Fibroblast of skin of left quadriceps (primary cell): ENCODE data around the gene NOTCH2.
"Not testable (repeated sequence)": the region's sequence is repeated elsewhere in the genome, so short reads cannot be mapped to it uniquely, and the experiment has no call there.

Source experiments
- DNase-seq, 2 experiments: peaks; one replicate each; pipeline ENCODE4 v3.0.0-alpha.2; 2013; ENCODE audit warnings: low read depth in 2 of 2

Gene NOTCH2

DNA sequence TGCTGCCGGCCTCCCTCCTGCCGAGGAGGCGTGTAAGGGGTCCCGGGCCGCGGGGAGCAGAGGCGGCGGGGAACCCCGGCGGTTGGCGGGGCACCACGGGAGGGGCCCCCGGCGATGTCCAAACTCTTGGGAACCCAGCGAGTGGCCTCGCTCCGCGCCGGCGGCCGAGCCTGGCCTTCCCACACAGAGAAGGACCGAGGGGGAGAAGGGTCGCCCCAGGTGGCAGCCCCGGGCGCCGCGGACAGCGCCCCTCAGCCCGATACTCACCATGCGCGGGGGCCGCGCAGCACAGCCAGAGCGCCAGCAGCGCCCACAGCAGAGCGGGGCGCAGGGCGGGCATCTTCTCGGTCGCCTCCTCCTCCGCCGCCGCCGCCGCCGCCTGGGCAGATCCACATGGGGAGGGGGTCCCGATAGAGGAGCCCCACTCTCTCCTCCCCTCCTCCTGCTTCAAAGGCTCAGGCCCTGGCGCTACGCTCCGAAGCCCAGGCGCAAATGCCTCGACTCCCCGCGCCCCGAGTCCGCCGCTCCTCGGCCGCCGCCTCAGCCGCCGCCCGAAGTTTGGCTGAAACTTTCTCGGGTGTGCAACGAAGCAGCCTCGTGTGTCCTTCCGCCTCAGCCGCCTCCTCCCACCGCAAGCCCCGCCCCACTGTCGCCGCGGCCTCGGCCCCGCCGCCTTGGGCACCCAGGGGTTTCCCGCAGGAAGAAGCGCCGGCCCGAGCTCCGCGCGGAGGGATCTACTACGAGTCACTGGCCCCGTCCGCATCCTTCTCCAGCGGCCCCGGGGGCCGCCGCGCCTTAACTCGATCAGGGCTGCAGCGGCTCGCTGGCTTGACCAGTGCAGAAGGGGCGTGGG is at the start of gene NOTCH2:
Gene NOTCH2, minus strand, starts transcription at position 596 of the 853 bp plus-strand sequence. Its CDS starts 256 bp downstream, at position 340.
- not testable (repeated sequence) for DNase-seq

DNA sequence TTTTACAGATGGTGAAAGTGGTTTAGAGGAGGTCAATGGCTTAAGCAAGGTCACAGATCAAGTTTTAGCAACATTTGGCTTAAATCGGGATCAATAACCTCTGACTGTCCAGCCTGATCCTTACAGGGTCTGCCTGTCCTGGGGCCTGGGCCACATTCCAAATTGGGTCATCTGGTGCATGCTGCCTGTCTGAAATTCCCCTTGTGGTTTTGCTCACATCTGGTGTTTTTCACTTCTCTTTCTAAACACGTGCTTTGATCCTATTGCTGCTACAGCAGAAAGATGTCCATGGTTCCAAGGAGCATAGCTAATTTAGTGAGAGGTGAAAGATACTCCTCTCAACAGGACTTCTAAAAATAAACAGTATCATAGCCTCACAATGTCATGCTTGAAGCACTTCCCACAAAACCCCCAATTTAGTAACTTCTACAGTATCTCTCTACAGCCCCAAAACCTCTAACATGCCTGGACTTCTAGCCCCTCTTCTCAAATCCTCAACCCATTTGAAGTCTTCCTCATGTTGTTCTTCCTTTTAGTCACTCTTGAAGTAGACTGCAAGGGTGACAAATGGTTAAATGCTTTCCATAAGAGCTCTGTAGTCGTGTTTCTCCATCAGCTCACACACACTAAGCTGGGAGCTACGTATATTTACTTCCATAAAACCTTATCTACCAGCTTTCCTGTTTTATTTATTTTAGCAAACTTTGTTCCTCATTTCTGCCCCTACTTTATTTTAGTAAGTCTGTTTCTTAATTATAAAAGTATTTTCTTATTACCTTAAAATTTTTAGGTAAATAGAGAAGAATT is 48.1 kb upstream of the NOTCH2 start:
- peak; percentile 42 to 43 for DNase-seq

DNA sequence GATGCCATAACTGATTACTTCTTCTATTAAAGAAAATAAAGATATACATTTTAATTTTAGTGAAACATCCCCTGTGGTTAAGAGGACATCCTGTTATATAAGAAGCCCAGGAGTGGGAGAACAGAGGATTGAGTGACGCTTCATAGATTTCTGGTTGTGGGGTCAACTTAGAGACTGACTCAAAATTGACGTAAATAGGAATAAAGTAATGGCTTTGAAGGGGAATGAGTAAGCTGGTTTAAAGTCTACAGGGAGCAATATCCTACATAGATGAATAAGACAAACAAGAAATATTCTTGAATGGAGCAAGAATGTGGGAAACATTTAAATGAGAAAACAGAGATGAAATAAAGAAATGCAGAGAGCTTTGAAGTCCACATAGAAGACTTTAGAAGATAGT is 46.6 kb upstream of the NOTCH2 start:
- DNase-seq = peak; percentile 39 to 42

GRCh38 chr1:120113134-120113533 is 43.7 kb upstream of the NOTCH2 start:
- not testable (repeated sequence) for DNase-seq

DNA sequence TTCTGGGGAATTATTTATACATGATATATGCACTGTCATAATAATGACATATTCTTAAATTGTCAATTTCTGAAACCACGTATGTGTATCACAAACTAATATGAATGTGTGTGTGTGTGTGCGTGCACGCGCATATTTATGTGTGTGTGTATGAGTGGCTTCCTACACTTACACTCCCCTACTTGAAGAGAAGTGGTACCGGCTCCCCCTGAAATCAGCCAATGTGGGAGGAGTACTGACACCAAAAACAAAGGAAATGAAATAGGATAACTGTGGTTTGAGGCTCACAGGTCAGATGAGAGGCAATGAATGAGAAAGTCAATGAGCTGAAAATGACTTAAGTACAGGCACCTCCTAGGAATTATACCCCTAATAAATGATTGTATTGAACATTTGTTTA is 42.8 kb upstream of the NOTCH2 start:
- not testable (repeated sequence) for DNase-seq

DNA sequence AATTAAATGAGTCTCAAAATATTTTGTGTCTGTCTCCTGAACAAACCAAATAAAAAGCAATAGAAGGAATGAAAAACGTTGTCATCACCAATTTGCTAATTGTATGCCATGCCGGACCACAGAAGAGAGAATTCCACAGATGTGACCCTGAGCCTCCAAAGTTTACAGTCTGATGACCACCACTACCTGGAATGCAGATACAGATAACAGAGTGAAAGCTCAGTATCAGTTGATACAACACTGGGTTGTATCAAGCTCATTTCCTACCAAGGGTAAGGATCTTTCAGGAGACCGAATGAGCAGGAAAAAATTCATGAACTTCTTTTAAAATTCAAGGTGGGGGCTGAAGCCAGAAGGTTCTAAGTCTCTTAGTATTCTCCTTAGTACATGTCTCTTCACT is 42.3 kb upstream of the NOTCH2 start:
- DNase-seq = not testable (repeated sequence)

DNA sequence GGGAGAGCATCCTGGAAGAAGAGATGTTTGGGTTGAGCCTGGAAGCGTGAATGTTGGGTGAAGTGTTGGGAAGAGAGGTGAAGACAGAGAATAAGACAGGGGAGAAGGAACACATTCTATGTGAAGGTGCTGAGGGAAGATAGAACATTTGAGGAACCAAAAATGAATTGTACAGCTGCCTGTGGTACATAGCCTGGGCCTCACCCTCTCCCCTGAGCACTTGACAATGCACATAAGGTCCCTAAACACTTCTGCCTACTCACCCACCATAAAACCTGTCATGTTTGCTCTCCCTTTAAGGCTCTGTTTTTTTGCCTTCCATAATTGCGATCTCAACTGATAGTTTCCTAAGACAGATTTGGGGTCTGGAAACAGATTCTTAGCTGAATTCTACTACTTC is 41.5 kb upstream of the NOTCH2 start:
- not testable (repeated sequence) for DNase-seq

GRCh38 chr1:120109656-120110055 is 40.2 kb upstream of the NOTCH2 start:
- DNase-seq = not testable (repeated sequence)

GRCh38 chr1:120109180-120109579 is 39.7 kb upstream of the NOTCH2 start:
- DNase-seq = not testable (repeated sequence)

- not testable (repeated sequence) for DNase-seq
Observed at GRCh38 chr1:120105288-120105687, 35.8 kb upstream of the NOTCH2 start.

GRCh38 chr1:120103768-120104167 is 34.3 kb upstream of the NOTCH2 start:
- DNase-seq = not testable (repeated sequence)

DNA sequence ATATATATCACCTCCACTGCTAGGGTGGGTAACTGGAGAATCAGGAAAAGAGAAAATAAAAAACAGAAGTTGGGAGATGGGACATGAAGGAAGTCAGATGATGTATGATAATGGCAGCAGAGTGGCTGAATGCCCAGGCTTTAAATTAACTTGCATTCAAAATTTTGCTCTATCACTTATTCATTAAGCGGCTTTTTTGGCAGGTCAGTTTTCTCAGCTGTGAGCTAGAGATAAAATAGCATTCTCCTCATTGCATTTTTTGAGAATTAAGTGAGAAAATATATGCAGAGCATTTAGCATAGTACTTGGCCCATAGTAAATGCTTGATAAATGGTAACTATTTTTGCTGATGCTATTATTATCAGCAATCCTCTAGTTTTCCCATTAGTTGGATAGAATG is 32.1 kb upstream of the NOTCH2 start:
- DNase-seq = not testable (repeated sequence)

- DNase-seq = not testable (repeated sequence)
Observed at GRCh38 chr1:120100590-120100989, 31.1 kb upstream of the NOTCH2 start.

- DNase-seq = not testable (repeated sequence)
Observed at GRCh38 chr1:120098986-120099759, 29.7 kb upstream of the NOTCH2 start.

DNA sequence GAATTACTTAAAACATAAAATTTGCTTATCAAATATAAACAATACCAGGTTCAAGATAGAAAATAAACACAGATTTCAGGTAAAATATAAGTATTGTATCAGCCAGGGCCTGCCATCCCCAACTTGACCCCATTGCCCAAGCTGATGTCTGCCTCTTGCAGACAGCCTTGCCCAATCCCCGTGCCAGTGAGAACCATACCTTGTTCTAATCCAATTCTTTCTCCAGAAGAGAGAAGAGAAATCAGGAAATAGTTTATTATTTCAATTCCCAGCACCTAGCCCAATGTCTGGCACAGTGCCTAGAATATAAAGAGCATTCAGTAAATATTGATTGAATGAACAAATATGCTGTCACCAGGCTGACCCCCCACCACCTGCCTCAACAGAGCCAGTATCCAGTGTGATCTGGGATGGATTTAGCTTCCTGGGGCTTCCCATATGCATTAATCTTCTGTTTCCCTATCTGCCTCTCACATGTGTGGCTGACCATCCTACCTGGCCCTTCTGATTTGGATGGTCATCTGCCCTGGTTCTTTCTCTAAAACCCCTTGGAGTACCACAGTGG is 27.6 kb upstream of the NOTCH2 start:
- not testable (repeated sequence) for DNase-seq

- DNase-seq = not testable (repeated sequence)
Observed at GRCh38 chr1:120093548-120094181, 24.2 kb upstream of the NOTCH2 start.

GRCh38 chr1:120092232-120093218 is 23.1 kb upstream of the NOTCH2 start:
- not testable (repeated sequence) for DNase-seq

DNA sequence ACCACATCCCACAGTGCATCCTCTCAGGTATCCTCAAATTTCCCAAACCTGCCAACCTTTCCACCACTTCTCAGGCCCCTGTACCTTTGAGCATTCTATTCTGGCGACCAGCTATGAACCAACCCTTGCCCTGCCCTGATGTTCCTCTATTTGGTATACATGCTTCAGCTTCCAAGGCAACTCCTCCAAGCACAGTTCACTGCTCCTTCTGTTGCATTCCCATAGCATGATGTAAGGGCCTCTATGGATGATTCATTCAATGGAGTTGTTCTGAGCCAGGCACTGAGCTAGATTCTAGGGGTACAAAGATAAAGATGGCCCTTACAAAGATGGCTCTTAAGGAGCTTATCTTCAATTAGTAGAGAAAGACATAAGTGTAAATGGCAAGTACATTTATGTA is 21.4 kb upstream of the NOTCH2 start:
- not testable (repeated sequence) for DNase-seq

DNA sequence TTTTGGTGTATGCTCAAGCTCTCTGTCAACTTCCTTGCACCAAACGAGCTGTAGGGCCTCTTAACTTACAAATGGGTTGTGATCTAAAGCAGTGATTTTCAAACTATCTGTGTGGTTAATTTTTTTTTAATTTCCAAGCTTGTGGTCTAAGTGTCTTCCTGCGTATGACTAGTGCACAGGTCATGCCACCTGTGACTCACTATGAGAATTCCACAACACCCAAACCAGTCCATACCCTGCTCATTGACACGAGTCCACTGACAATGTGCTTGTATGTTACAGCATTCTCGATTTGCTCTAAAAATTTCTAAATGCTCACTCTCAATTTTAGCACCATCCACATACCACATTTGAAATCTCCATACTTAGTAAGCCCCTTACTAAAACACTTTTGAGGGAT is 18.5 kb upstream of the NOTCH2 start:
- peak; percentile 1 to 6 for DNase-seq

GRCh38 chr1:120069920-120070214 is 405 bp upstream of the NOTCH2 start:
- not testable (repeated sequence) for DNase-seq
